ENCODE data around the gene MIDN. TPM values are rescaled to one million over a fixed set of nuclear protein-coding genes. Genes with fewer than 3 reads are reported as not detected.

Gene MIDN
- total RNA-seq, 1 experiment from 2014 or later: 286 TPM

- Histone ChIP-seq H3K23ac (ENCODE audit: insufficient read length, low read depth, low read length) (no peak overlapping the region), H3K14ac (ENCODE audit: insufficient read depth, low read length) (no peak overlapping the region), H3K9ac (ENCODE audit: extremely low read depth, insufficient read length, low read length) (no peak overlapping the region), H3K79me2 (ENCODE audit: insufficient read depth, low read length) (no peaks in the 10 kb centered on the region), H3K9me3 (ENCODE audit: control insufficient read depth, low read depth, low read length) (no peaks in the 10 kb centered on the region), H4K5ac (ENCODE audit: insufficient read length, low read depth, low read length) (no peak overlapping the region), H3K56ac (ENCODE audit: insufficient read length, low read depth, low read length) (no peak overlapping the region), H3T11ph (ENCODE audit: low read length) (no peak overlapping the region), H2BK20ac (ENCODE audit: low read depth, low read length, poor library complexity, severe bottlenecking) (no peak overlapping the region), H4K20me1 (ENCODE audit: control insufficient read depth, insufficient read depth, insufficient read length) (no peaks in the 10 kb centered on the region), H2AK5ac (ENCODE audit: insufficient read length, low read length) (no peak overlapping the region), H3K23me2 (ENCODE audit: insufficient read length, low read depth, low read length, poor library complexity, severe bottlenecking) (peaks cover 4% of the 10 kb centered on the region), H2BK15ac (ENCODE audit: low read depth, low read length) (no peak overlapping the region), H4K8ac (replicated peaks; ENCODE audit: insufficient read length, low read depth, low read length) (no peak overlapping the region), H2AFZ (ENCODE audit: low read length) (no peak overlapping the region), H3K4ac (ENCODE audit: low read depth, low read length) (no peak overlapping the region), H3K4me2 (ENCODE audit: insufficient read depth, insufficient read length, low read length) (no peak overlapping the region), H3K18ac (ENCODE audit: insufficient read length, low read depth, low read length) (no peak overlapping the region), H3K27ac (ENCODE audit: insufficient read length, low read depth, low read length) (no peak overlapping the region), H3K79me1 (ENCODE audit: insufficient read depth, low read depth, low read length, poor library complexity, severe bottlenecking) (no peaks in the 10 kb centered on the region), H4K91ac (ENCODE audit: insufficient read length, low read depth, low read length) (no peak overlapping the region), H2BK120ac (ENCODE audit: low read depth, low read length, poor library complexity, severe bottlenecking) (no peak overlapping the region), H2BK12ac (ENCODE audit: insufficient read length, low read depth, low read length) (no peak overlapping the region), H2BK5ac (ENCODE audit: insufficient read length, low read length) (no peak overlapping the region), H3K27me3 (ENCODE audit: insufficient read depth, low read length) (no peaks in the 10 kb centered on the region), H3K4me1 (ENCODE audit: insufficient read depth, low read length) (no peaks in the 10 kb centered on the region)
- no peak for DNase-seq
- no peak for TF ChIP-seq CTCF (conservative IDR thresholded peaks at IDR 0.05)
- no peak overlapping the region for H3K4me3 Mint-ChIP-seq
- H3K4me1 Mint-ChIP-seq: peaks cover 12 to 23% of the 10 kb centered on the region in 2 experiments
- H3K9me3 Mint-ChIP-seq: no peaks in the 10 kb centered on the region
- no CpG with 5 or more reads among the region's 15 CpGs for WGBS (ENCODE audit: extremely low coverage, insufficient read length, low lambda C conversion rate)
- peaks cover 15% of the 10 kb centered on the region for H3K27me3 Mint-ChIP-seq (ENCODE audit: low read depth)
- H3K36me3 Mint-ChIP-seq (ENCODE audit: insufficient read depth in 1 of 3, low read depth in 3 of 3): peaks cover 0 to 31% (median 13%) of the 10 kb centered on the region in 3 experiments; a peak in 5 of 7 replicates
- no peak overlapping the region for H3K27ac Mint-ChIP-seq
Measured at GRCh38 chr19:1281569-1282287, 33.3 kb downstream of the MIDN start.

Measured in H9 (cell line).